NCI-H2107 treated with DMSO at 0.1 percent for 48 hours (cell line): Measurements from ENCODE around the gene CEP192.
"Not testable (repeated sequence)": the region's sequence is repeated elsewhere in the genome, so short reads cannot be mapped to it uniquely, and the experiment has no call there.

Experiments
- DNase-seq: peaks from one replicate; lab custom pipeline; 2025; ENCODE audit not compliant: unreplicated experiment; lab: John Stamatoyannopoulos, UW

CEP192 gene

DNA sequence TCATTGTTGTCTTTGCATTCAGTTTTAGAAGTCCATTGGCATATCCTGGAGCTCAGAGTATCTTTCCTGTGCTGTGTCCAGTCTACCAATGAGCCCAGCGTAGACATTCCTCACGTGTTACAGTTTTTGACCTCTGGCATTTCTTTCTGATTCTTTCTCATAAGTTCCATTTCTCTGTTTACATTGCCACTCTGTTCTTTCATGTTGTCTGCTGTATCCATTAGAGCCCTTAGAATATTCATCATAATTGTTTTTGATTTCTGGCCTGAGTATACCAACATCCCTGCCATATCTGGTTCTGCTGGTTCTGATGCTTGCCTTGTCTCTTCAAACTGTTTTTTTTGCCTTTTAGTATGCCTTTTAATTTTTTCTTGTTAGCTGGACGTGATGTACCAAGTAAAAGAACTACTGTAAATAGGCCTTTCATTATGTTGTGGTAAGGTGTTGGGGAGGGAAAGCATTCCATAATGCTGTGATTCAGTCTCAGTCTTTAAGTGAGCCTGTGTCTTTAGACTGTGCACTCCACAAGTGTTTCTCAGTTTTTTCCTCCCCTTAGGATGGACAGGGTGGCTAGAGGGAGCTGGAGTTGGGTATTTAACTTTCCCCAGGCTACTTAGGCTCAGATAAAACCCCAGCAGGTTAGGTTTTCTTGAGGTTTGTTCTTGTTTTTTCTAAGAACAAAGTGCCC is 35.6 kb downstream of the CEP192 start:
- no peak for DNase-seq

DNA sequence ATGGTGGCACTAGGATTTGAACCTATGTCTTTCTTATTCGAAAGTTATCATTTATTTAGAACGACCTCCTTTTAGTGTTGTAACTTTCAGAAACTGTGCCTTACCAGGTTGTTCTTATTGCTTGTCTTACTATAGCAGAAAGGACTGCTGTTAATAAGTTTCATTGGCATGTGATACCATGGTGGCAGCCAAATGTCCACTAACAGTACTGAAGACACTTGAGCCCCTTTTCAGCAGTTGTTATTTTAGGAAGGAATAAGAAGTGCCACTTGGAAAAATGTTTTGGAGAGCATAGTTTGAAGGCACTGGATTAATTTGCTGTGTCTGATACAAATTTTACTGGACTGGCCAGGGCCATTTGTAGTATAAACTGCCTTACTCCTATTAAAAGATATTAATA is 37.7 kb downstream of the CEP192 start:
- DNase-seq: no peak

DNA sequence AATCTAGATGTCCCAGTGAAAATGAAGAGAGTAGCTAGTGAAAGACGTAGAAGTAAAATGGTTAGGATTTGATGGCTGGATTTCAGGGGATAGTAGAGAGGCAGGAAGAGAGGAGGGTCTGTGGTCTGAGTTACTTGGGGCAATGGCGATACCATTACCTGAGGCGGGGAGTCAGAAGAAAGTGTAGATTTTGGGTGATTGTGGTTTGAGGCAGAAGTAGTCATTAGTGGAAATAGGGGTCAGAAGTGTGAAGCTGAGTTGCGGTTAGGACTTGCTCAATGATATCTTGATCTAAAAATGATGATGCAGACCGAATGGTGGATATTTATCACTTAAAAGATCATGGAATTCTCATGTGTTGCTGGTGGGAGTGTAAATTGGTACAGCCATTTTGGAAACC is 41.0 kb downstream of the CEP192 start:
- no peak for DNase-seq

DNA sequence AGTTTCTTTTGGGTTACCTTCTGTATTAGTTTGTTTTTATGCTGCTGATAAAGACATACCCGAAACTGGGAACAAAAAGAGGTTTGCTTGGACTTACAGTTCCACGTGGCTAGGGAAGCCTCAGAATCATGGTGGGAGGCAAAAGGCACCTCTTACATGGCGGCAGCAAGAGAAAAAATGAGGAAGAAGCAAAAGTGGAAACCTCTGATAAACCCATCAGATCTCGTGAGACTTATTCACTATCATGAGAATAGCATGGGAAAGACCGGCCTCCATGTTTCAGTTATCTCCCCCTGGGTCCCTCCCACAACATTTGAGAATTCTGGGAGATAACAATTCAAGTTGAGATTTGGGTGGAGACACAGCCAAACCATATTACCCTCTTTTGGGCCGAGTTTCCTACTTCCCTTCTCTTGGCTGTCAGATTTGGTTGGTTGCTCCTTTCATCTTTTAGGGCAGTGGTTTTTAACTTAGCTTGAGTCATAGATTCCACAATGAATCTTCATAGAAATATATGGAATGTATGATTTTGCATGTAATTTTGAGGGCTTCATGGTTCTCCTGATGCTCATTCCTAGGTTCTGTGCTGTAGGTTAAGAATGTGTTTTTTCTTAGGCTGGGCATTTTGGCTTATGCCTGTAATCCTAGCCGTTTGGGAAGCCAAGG is 44.2 kb downstream of the CEP192 start:
- no peak for DNase-seq

DNA sequence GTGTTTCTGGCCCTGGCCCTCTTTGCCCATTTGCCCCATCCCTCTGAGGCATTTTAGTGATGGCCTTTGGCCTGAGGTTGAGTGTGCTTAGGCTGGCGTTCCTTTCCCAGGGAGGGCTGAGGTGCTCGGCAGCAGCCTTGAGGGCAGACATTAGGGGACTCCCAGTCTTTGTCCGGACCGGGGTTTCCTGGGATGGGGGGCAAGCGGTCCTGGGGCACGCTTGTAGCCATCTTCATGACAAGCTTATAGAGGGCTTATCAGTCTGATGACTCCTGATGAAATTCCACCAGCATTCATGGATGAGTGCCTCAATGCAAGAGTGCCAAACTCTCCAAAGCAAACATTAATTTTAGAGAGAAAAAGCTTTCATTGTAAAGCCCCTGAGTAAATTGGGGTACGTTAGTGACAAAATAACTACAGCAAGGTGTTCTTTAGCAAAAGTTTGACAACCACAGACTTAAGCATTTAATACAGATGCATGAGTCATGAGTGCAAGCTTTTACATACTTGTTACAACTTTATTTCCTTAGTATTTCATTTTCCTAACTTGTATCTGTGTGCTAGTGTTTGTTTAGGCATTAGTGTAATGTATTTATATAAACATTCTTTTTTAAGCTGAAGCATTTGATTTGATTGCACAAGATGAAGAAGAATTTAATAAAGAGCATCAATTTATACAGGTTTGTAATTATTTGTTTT is 45.6 kb downstream of the CEP192 start:
- DNase-seq: no peak

DNA sequence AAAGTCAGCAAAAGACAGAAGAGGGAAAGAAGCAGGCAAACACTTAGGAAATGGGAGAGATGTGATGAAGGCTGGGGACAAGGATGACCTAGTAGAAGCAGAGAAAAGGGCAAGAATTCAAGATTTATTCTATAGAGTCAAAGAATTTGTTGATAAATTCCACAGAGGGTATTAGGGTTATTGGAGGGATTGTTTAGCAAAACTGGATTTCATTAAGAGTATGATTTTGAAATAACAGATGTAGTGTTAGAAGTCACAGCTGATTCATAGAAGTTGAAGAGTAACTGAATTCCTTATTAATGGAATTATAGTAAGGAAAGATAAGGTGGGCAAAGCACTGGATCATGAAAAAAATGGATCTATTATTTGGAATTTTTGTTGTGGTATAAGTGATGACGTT is 48.6 kb downstream of the CEP192 start:
- DNase-seq: no peak

DNA sequence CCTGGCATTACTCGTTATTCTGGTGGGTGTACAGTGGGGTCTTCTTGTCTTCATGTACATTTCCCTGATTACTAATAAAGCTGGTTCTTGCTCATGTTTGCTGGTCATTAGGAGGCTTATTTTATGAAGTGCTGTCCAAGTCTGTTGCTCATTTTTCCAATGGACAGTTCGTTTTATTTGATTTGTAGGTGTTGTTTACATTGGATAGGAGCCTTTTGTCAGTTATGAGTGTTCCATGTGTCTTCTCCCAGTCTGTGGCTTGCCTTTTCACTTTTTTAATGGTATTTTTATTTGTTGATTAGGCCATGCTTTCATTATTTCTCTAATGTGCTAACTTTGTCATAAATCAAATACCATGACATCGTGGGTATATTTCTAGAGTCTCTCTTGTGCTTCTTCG is 51.9 kb downstream of the CEP192 start:
- DNase-seq: no peak

DNA sequence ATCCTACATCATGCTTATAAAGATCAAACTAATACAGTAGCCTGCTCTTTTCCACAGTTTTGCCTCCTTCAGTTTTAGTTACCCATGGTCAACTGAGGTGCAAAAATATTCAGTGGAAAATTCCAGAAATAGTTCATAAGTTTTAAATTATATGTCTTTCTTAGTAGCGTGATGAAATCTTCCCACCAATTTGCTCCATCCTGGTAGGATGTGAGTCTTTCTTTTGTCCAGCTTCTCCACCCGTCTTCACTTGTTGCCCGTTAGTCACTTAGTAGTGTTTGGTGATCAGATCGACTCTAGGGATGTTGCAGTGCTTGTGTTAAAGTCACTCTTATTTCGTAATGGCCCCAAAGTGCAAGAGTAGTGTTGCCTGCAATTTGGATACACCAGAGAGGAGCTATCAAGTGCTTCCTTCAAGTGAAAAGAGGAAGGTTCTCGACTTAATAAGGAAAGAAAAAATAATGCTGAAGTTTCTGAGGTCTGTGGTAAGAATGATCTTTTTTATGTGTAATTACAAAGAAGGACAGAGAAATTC is 57.0 kb downstream of the CEP192 start:
- DNase-seq: no peak

DNA sequence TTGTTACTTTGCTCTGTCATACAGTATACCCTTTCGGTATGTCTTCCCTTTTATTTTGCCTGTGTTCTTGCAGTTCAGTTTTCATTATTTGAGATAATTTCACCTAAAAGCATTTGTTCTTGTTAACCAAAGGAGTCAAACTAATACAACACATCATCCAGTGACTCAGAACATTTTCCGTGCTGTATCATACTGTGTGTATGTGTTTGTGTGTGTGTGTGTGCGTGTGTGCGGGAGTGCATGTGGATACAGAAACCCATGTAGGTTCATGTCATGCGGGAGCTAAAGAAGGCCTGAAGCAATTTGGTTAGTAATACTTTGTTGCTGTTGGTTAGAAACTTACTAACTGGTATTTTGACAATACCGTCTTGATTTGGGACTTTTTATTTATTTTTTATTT is 60.0 kb downstream of the CEP192 start:
- DNase-seq: no peak

DNA sequence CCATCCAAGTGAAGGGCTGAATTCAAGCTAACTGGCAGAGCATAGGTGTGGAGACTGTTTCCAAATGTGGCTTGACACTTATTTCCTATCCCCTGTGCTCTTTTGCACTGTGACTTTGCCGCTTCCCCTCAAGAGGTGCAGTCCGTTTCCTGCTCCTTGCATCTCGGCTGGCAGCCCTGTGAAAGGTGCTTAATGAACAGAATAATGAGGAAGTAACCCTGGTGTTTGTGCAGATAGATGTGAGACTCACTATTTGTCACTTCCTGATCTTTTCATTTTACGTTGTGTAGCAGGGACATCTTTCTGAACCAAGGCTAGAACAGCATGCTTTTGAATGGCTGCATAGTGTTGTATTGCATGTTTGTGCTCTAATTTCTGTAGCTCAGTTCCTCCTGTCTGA is 60.8 kb downstream of the CEP192 start:
- no peak for DNase-seq

DNA sequence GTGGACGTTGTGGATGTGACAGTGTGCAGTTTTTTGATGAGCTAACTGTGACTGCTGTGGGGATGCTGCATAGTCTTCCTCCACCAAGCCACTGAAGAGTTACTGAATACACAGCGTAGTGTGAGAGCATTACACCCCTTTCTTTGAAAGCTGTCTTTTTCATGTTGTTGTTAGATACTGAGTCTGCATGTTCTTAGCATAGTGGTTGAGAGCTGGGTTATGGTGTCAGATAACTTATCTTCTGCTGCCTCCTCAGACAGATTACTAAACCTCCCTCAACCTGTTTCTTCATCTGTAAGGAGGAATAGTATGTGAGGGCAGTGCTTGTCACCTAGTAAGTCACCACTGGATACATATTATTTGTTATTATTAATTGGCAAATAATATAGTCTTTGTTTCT is 63.2 kb downstream of the CEP192 start:
- no peak for DNase-seq

DNA sequence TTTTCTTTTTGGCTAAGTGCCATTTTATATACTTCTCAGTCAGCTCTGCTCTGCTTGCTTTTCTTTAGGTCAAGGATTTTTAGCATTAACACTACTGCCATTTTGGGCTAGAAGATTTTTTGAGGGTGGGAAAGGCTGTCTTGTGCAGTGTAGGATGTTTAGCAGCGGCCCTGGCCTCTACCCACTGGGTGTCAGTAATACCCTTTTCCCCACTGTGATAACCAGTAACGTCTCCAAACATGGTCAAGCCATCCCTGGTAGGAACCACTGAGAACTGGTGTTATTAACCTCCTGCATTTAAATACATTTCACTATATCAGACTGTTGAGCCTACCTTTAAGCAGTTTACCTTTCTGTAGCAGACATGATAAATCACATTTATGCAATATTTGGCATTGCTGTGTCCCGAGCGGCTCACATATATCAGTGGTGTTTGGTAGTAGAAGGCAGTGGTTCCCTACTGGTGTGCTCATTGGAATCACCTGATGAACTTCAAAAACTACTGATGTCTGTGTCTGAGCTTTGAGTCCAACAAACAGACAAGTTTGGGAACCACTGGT is 70.5 kb downstream of the CEP192 start:
- DNase-seq: no peak

DNA sequence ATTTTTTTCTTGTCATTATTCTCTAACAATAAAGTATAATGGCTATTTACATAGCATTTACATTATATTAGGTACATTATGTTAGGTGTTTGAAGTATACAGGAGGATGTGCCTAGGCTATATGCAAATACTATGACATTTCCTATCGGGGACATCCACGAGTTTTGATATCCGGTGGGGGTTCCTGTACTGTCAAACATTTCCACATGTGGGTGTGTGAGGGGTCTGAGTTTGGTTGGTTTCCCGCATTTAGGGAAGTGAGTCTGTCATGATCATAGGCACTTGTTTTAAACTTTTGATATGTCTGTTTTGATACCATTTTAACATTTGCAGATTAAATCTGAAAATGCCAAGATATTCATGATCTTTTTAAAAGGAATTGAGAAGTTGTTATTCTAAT is 76.0 kb downstream of the CEP192 start:
- no peak for DNase-seq

DNA sequence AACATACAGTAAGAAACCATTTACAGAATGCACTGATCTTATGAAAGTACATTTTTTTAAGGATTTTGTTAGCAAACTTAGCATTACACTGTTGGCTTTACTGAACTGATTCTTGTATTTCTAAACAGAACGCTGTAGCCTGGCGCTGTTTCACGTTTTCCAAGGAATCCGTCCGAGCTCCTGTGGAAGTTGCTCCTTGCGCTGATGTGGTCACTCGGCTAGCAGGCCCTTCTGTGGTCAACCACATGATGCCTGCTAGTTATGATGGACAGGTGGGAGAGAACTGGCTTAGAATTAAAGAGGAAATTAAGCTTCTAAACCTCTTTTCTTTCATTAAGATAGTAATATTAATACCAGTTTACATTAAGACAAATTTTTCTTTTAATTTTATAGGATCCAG is 76.8 kb downstream of the CEP192 start:
- no peak for DNase-seq

DNA sequence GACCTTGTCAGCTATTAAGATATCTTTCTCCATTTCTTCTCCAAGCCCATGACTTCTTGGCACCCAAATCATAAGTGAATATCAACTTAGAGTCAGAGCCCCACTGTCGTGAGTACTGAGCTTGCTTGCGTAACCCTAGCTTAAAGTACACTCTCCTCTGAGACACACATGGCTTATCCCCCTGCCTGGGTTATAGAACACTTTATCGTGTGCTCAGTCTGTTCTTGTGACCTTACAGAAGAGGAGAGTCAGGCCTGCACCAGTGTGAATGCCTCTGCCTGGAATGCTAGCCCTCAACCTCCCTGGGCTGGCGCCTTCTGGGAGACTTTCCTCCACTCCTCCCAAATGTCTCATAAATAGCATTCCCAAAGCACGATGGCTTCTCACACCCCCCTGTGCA is 79.3 kb downstream of the CEP192 start:
- no peak for DNase-seq

DNA sequence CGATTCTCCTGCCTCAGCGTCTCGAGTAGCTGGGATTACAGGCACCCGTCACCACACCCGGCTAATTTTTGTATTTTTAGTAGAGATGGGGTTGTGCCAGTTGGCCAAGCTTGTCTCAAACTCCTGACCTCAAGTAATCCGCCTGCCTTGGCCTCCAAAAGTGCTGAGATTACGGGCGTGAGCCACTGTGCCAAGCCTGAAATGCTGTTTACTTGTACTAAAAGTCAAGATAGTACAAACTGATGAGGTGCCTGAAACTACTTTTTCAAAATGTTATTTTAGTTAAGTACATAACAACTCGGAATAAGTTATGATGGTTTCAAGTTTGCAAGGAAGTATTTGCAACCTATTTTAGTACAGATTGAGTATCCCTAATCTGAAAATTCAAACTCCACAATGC is 85.7 kb downstream of the CEP192 start:
- DNase-seq: no peak

DNA sequence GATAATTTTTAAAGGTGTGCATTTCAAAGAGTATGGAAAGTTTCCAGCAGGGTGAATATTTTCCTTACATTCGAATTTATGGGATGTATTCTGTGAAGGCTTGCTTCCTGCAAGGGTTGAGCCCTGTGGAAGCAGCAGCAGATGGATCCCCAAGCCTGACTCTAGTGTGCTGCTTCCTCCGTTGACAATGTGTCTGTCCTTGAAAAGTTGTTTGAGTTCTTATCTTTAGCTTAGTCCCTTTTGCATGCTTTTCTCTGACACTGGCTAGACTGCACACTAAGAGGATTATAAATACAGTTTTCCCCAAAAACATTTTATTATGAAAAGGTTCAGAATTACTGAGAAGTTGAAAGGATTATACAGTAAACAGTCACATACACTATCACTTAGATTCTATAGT is 86.3 kb downstream of the CEP192 start:
- DNase-seq: no peak

DNA sequence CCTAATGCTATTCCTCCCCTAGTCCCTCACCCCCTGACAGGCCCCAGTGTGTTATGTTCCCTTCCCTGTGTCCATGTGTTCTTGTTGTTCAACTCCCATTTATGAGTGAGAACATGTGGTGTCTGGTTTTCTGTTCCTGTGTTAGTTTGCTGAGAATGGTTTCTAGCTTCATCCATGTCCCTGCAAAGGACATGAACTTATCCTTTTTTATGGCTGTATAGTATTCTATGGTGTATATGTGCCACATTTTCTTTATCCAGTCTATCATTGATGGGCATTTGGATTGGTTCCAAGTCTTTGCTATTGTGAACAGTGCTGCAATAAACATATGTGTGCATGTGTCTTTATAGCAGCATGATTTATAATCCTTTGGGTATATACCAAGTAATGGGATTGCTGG is 86.9 kb downstream of the CEP192 start:
- not testable (repeated sequence) for DNase-seq

DNA sequence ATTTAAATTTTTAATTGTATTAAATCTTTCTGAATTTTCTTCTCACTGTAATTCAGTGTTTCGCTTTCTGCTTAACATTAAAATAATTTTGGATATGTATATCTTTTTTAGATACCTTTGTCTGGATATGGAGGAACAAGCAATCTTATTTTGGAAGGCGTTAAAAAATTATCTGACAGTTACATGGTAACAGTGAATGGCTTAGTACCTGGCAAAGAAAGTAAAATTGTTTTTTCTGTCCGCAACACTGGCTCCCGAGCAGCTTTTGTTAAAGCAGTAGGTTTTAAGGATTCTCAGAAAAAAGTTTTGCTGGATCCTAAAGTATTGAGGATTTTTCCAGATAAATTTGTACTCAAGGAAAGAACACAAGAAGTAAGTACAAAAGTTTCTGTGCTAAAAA is 95.7 kb downstream of the CEP192 start:
- no peak for DNase-seq

DNA sequence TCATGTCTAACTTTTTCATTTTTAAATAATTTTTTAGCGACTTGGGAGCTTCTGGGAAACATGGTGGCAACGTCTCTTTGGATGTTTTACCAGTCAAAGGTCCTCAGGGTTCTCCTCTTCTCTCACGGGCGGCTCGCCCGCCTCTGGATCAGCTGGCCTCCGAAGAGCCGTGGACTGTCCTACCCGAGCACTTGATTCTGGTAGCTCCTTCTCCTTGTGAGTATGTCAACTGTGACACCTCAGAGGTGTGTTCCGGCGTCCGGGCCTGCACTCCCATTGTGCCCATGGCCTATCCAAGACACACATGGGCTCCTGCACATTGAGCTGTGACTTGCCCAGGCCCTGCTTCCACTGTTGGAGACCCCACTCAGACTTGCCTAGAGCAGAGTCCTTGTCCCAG is 104.3 kb downstream of the CEP192 start:
- DNase-seq: no peak

DNA sequence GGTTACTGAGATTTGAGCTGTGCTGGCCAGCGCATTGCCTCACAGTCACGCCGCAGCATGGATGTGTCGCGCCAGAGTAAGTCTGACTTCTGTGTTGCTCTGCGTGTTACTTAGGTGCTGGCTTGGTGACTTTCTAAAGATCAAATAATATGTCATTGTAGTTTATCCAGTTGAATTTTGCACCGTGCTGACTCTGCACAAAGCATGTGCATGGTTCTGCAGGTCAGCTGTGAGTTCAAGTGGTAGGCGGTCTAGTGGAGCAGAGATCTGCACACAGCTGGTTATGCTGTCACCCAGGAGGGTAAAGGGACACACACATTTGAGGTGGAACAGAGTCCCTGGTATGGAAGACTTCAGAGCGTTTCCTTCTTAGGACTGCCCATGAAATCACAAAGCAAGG is 105.1 kb downstream of the CEP192 start:
- no peak for DNase-seq

DNA sequence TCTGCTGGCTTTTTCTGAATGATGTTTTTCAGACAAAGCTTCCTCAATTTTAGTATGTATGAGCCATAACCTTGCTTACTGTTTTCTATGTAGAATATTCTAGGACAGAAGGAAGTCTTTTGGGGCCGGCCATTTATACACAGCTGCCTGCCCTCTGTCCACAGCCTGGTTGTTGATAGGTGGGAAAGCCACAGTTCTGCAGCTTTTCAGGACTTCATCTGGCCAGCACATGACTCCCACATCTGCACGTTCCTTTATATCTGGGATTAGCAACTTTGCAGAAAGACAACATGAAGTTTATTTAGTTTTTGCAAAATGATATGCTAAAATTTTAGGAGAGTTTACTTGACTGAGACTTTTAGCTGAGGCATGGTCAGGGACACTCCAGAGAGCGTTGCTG is 105.6 kb downstream of the CEP192 start:
- no peak for DNase-seq
